Ovary (tissue), 9 donors: ENCODE results near the gene ASPSCR1. TPM values are rescaled to one million over a fixed set of nuclear protein-coding genes. Genes with fewer than 3 reads are reported as not detected.

ENCODE experiments used
- DNase-seq, 5 donors: peaks; one replicate each; pipeline ENCODE4 v3.0.0-alpha.2; 2019 to 2020
- H3K27ac ChIP-seq, 2 donors: fragments of 200-600 bp; one replicate each; pipeline versions ENCODE4 v1.5.1 to v1.8.0; 2019 to 2022
- H3K27me3 ChIP-seq: fragments of 200-600 bp; one replicate; pipeline ENCODE4 v1.8.0; 2022
- H3K36me3 ChIP-seq: fragments of 200-600 bp; sonication (generic); one replicate; pipeline ENCODE4 v1.5.1; 2019
- H3K4me1 ChIP-seq: one replicate; pipeline ENCODE4 v1.8.1; 2013; ENCODE audit warnings: mild to moderate bottlenecking, moderate library complexity; ENCODE audit not compliant: insufficient read depth
- H3K4me3 ChIP-seq: fragments of 200-600 bp; sonication (generic); one replicate; pipeline ENCODE4 v1.5.1; 2017
- H3K9me3 ChIP-seq, 2 donors: fragments of 200-600 bp in 1 of 2; sonication (generic) in 1 of 2; one replicate each; pipeline versions ENCODE4 v1.5.1 to v1.8.1; 2013 to 2019; ENCODE audit warnings: mild to moderate bottlenecking in 1 of 2, moderate library complexity in 1 of 2
- CTCF ChIP-seq, 3 donors: fragments of 450-650 bp in 2 of 3; fragments of 200-600 bp in 1 of 3; IDR thresholded peaks; one replicate each; pipeline versions ENCODE4 v1.5.1 to v1.8.0; 2016 to 2022; ENCODE audit warnings: antibody characterized with exemption in 3 of 3, mild to moderate bottlenecking in 1 of 3
- EP300 ChIP-seq: sonication (generic); formaldehyde crosslinking; IDR thresholded peaks from one replicate; pipeline ENCODE4 v1.6.1; 2017; ENCODE audit warnings: antibody characterized with exemption
- POLR2A ChIP-seq: fragments of 450-650 bp; IDR thresholded peaks from one replicate; pipeline ENCODE4 v1.6.1; 2017; ENCODE audit warnings: antibody characterized with exemption, mild to moderate bottlenecking, moderate library complexity
- WGBS, 3 donors: extraction: QIAGEN DNeasy Blood & Tissue Kit in 1 of 3; methylation state at CpG; one replicate each; pipeline versions ENCODE4 v1.1.5 to v1.1.7; 2013 to 2017; 5-methylcytosine and 5-hydroxymethylcytosine counted together
- intact Hi-C, 4 donors: fragments of 100-400 bp; cut with DNase I; formaldehyde crosslinking; loops; one replicate each; pipeline versions ENCODE4 v1.11.0 to v1.15.1; 2022 to 2023
- polyA plus RNA-seq, 2 donors: library from polyadenylated mRNA; stranded (reverse); fragments of 200-250 nt in 1 of 2; fragments of 350-450 nt in 1 of 2; fragmentation: Illumina TruSeq in 1 of 2; extraction: RNeasy Lipid Tissue Mini Kit (QIAGEN cat#74804) in 1 of 2; gene quantifications; one replicate each; pipeline ENCODE4 v1.2.3, GENCODE V29; 2013 to 2014
- total RNA-seq, 7 donors: library from RNA; depleted of rRNA in 2 of 7; stranded (reverse); fragments of >200 nt in 2 of 7; fragmentation: NEBNext Ultra II Directional in 3 of 7; extraction: Animal tissue kit (Norgen Biotek cat#: 25700) in 3 of 7; gene quantifications; one replicate each; pipeline versions ENCODE4 v1.1.0 to v1.2.4, GENCODE V29; 2016 to 2023
- donor health status: DM: no; HTN: no; CAD: no; lungs with moderate emphysema.
- donor health status: DM: no; HTN: no; CAD: no.
- donor health status: Bipolar disorder and iron deficiency.
- donor health status: DM: yes; HTN: yes; CAD: no.
- donor health status: DM: no; HTN: no; CAD: no.
- donor health status: DM: yes; HTN: yes; CAD: no.

Gene ASPSCR1
- total and polyA plus RNA-seq, 9 donors = 1.6 to 39.9 (median 24.3) TPM

- H3K36me3 ChIP-seq = no peaks in the 10 kb centered on the region
- no peaks in the 10 kb centered on the region for H3K9me3 ChIP-seq
- intact Hi-C loops = no loop called here
- no peak overlapping the region for H3K4me3 ChIP-seq
- H3K4me1 ChIP-seq = peaks cover 14% of the 10 kb centered on the region
- no peak overlapping the region for H3K27ac ChIP-seq
- WGBS, 3 donors = 85 to 88% (median 85%) methylated on average over 31 of the region's 31 CpGs
- H3K27me3 ChIP-seq = no peaks in the 10 kb centered on the region
- DNase-seq = peak in 1 of 5 donors; percentile 32
- TF ChIP-seq EP300 (no peak), POLR2A (no peak), CTCF (IDR thresholded peaks at IDR 0.05) (no peak)
Measured at GRCh38 chr17:81929253-81930141, 47.9 kb upstream of the ASPSCR1 start.

- H3K27me3 ChIP-seq = no peaks in the 10 kb centered on the region
- no peak overlapping the region for H3K4me3 ChIP-seq
- peak in 3 of 5 donors; percentile 22 to 49 (median 34) for DNase-seq
- 48 to 54% (median 53%) methylated on average over 20 of the region's 20 CpGs for WGBS, 3 donors
- intact Hi-C loops = no loop called here
- TF ChIP-seq EP300 = no peak
- TF ChIP-seq POLR2A = no peak
- TF ChIP-seq CTCF (IDR thresholded peaks at IDR 0.05) = no peak
- no peaks in the 10 kb centered on the region for H3K36me3 ChIP-seq
- H3K27ac ChIP-seq = no peak overlapping the region
- H3K4me1 ChIP-seq = peaks cover 10% of the 10 kb centered on the region
- H3K9me3 ChIP-seq = no peaks in the 10 kb centered on the region
Measured at GRCh38 chr17:81930142-81931125, 47.0 kb upstream of the ASPSCR1 start.

- Histone ChIP-seq H3K36me3 (no peaks in the 10 kb centered on the region), H3K4me1 (peaks cover 8% of the 10 kb centered on the region), H3K9me3 (no peaks in the 10 kb centered on the region), H3K4me3 (no peak overlapping the region), H3K27me3 (no peaks in the 10 kb centered on the region), H3K27ac (no peak overlapping the region)
- 39 to 50% (median 48%) methylated on average over 13 of the region's 13 CpGs for WGBS, 3 donors
- TF ChIP-seq EP300 (no peak), POLR2A (no peak), CTCF (IDR thresholded peaks at IDR 0.05) (no peak)
- intact Hi-C loops = no loop called here
- DNase-seq = peak in 2 of 5 donors; percentile 20 to 35
Measured at GRCh38 chr17:81931189-81931556, 46.3 kb upstream of the ASPSCR1 start.

- no peaks in the 10 kb centered on the region for H3K36me3 ChIP-seq
- intact Hi-C loops = no loop called here
- WGBS, 3 donors = 18 to 23% (median 23%) methylated on average over 15 of the region's 15 CpGs
- no peaks in the 10 kb centered on the region for H3K27me3 ChIP-seq
- TF ChIP-seq CTCF (IDR thresholded peaks at IDR 0.05) (no peak), POLR2A (no peak), EP300 (no peak)
- no peak overlapping the region for H3K27ac ChIP-seq
- no peaks in the 10 kb centered on the region for H3K9me3 ChIP-seq
- H3K4me3 ChIP-seq = no peak overlapping the region
- peak in 1 of 5 donors; percentile 18 for DNase-seq
- peaks cover 8% of the 10 kb centered on the region for H3K4me1 ChIP-seq
Measured at GRCh38 chr17:81931557-81932332, 45.7 kb upstream of the ASPSCR1 start.
